ENCODE measurements around the gene CD14.

DNA sequence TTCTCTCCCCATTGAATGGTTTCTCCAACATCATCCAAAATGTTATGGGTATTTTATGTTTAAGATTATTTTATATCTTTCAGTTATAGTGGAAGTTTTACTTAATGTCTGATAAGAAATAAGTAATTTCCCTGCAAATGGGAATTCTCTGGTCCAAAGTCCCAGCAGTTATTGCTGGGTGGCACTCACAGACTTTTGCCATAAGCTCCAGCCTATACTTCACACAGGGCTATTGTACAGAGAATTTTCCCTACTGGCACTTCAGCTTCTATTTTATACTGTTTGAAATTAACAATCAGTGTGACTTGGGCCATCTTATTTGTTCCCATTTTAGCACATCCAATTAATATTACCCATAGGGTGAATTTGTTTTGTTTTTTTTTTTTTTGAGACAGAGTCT, 32.9 kb downstream of the CD14 start:
- TF ChIP-seq, protein P1, sequence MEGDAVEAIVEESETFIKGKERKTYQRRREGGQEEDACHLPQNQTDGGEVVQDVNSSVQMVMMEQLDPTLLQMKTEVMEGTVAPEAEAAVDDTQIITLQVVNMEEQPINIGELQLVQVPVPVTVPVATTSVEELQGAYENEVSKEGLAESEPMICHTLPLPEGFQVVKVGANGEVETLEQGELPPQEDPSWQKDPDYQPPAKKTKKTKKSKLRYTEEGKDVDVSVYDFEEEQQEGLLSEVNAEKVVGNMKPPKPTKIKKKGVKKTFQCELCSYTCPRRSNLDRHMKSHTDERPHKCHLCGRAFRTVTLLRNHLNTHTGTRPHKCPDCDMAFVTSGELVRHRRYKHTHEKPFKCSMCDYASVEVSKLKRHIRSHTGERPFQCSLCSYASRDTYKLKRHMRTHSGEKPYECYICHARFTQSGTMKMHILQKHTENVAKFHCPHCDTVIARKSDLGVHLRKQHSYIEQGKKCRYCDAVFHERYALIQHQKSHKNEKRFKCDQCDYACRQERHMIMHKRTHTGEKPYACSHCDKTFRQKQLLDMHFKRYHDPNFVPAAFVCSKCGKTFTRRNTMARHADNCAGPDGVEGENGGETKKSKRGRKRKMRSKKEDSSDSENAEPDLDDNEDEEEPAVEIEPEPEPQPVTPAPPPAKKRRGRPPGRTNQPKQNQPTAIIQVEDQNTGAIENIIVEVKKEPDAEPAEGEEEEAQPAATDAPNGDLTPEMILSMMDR (conservative IDR thresholded peaks at IDR 0.05 in 1 of 2, IDR thresholded peaks at IDR 0.05 in 1 of 2; ENCODE audit: low read depth in 1 of 2, low read length in 2 of 2), result no peak
- TF ChIP-seq EZH2 (IDR thresholded peaks at IDR 0.05; ENCODE audit: low read length, missing control alignments), result no peak

Measured in fibroblast of lung (primary cell).